ENCODE results near the gene MAPKAP1.

DNA sequence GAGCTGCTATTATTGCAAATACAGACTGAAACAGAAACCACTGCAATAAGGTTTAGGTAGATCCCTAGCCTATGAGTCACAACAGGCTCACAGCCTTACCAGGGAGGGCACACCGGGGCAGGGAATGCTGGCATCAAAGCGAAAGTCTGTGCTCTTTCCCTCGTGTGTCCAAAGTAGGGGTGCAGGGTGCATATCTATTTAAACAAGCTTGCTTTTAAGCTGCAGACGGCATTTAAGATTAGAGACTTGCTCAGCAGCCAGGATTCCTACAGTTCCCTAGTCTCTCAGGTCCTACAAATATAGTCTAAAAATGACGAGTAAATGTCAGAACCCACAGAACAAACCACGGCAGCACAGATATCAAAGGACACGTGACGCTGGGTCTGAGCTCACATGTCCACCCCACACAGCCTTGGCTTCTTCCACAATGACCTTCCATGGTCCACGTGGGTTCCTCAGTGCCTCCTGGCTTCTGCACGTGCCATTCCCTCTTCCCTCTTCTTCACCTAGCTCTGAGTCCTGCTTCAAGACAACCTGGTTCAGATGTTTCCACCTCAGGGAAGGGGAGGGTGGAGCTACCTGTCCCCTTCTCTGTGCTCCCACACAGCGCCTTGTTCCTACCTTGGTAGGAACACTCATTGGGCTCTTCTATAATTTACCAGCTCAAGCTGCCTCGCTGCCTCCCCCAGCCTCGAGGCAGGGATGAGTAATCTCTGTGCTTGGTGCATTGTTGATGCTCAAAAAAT is 193.2 kb downstream of the MAPKAP1 start:
- no peak for TF ChIP-seq CTCF (IDR thresholded peaks at IDR 0.05)
- peak in 1 of 3 donors; percentile 21 for TF ChIP-seq POLR2A (IDR thresholded peaks at IDR 0.05)
